H1 (cell line): Measurements from ENCODE around the gene HOXB3. TPM values are rescaled to one million over a fixed set of nuclear protein-coding genes. Genes with fewer than 3 reads are reported as not detected.
A peak's percentile ranks its signal among the peaks of the same experiment; 100 is the strongest.

Source experiments
- ATF3 ChIP-seq: IDR thresholded peaks from 2 replicates; pipeline ENCODE4 v1.6.1; 2011; ENCODE audit warnings: low read depth, mild to moderate bottlenecking, low read length; ENCODE audit not compliant: insufficient read depth
- BCL11A ChIP-seq, 2 experiments: IDR thresholded peaks; one replicate each; pipeline ENCODE4 v1.6.1; 2011; ENCODE audit warnings: low read depth in 2 of 2, low read length in 2 of 2, mild to moderate bottlenecking in 2 of 2
- CEBPB ChIP-seq: IDR thresholded peaks from 2 replicates; pipeline ENCODE4 v1.6.1; 2012; ENCODE audit warnings: low read depth, low read length
- CREB1 ChIP-seq: IDR thresholded peaks from 2 replicates; pipeline ENCODE4 v1.6.1; 2012; ENCODE audit warnings: inconsistent platforms
- EGR1 ChIP-seq: IDR thresholded peaks from 2 replicates; pipeline ENCODE4 v1.6.1; 2011; ENCODE audit warnings: low read depth, low read length, borderline replicate concordance
- GTF2F1 ChIP-seq: IDR thresholded peaks from 2 replicates; pipeline ENCODE4 v1.6.1; 2012; ENCODE audit warnings: low read depth, low read length, improper control_type of control experiment, borderline replicate concordance
- HDAC2 ChIP-seq, 2 experiments: fragments of 300-600 bp in 1 of 2; sonication (generic) in 1 of 2; IDR thresholded peaks; 2 replicates each; pipeline ENCODE4 v1.6.1; 2011 to 2012; ENCODE audit warnings: low read depth in 2 of 2, low read length in 2 of 2, mild to moderate bottlenecking in 2 of 2, moderate library complexity in 2 of 2, borderline replicate concordance in 1 of 2, inconsistent platforms in 1 of 2
- HDAC6 ChIP-seq: IDR thresholded peaks from one replicate; pipeline ENCODE4 v1.7.1; 2012; ENCODE audit warnings: low read depth, mild to moderate bottlenecking, inconsistent platforms, low read length, moderate library complexity
- JUND ChIP-seq: IDR thresholded peaks from 2 replicates; pipeline ENCODE4 v1.6.1; 2011; ENCODE audit warnings: mild to moderate bottlenecking, improper control_type of control experiment, low read length
- KDM4A ChIP-seq: IDR thresholded peaks from one replicate; pipeline ENCODE4 v1.7.1; 2012; ENCODE audit warnings: low read depth, mild to moderate bottlenecking, moderate library complexity, low read length, inconsistent platforms; ENCODE audit not compliant: severe bottlenecking
- MAFK ChIP-seq: IDR thresholded peaks from 2 replicates; pipeline ENCODE4 v1.6.1; 2012; ENCODE audit warnings: low read depth, mild to moderate bottlenecking, improper control_type of control experiment, low read length
- MAX ChIP-seq: IDR thresholded peaks from 2 replicates; pipeline ENCODE4 v1.6.1; 2012; ENCODE audit warnings: inconsistent platforms
- NRF1 ChIP-seq: IDR thresholded peaks from 2 replicates; pipeline ENCODE4 v1.6.1; 2011; ENCODE audit warnings: mild to moderate bottlenecking, low read depth, low read length, improper control_type of control experiment
- POLR2A ChIP-seq, 2 experiments: IDR thresholded peaks; 1 replicate in 1 of 2; 2 replicates in 1 of 2; pipeline ENCODE4 v1.6.1; 2011; ENCODE audit warnings: low read depth in 2 of 2, low read length in 2 of 2, mild to moderate bottlenecking in 2 of 2; ENCODE audit errors: control extremely low read depth in 1 of 2
- POLR2AphosphoS5 ChIP-seq: IDR thresholded peaks from 2 replicates; pipeline ENCODE4 v1.6.1; 2011; ENCODE audit warnings: low read depth, low read length
- POU5F1 ChIP-seq: IDR thresholded peaks from 2 replicates; pipeline ENCODE4 v1.6.1; 2011; ENCODE audit warnings: low read depth, mild to moderate bottlenecking, low read length, moderate library complexity
- RBBP5 ChIP-seq: IDR thresholded peaks from 2 replicates; pipeline ENCODE4 v1.7.1; 2012; ENCODE audit warnings: low read depth, mild to moderate bottlenecking, inconsistent platforms, low read length, moderate library complexity, borderline replicate concordance
- RFX5 ChIP-seq: IDR thresholded peaks from 2 replicates; pipeline ENCODE4 v1.6.1; 2011; ENCODE audit warnings: low read depth, low read length, improper control_type of control experiment, borderline replicate concordance
- RXRA ChIP-seq: IDR thresholded peaks from 2 replicates; pipeline ENCODE4 v1.6.1; 2011; ENCODE audit warnings: low read depth, mild to moderate bottlenecking, low read length, moderate library complexity; ENCODE audit not compliant: insufficient read depth
- SAP30 ChIP-seq: fragments of 300-600 bp; sonication (generic); IDR thresholded peaks from 2 replicates; pipeline ENCODE4 v1.7.1; 2012; ENCODE audit warnings: low read length, moderate library complexity, mild to moderate bottlenecking, inconsistent platforms; ENCODE audit not compliant: insufficient read depth, insufficient replicate concordance
- SIN3A ChIP-seq, 2 experiments: IDR thresholded peaks in 1 of 2; conservative IDR thresholded peaks in 1 of 2; 2 replicates each; pipeline ENCODE4 v1.6.1; 2011 to 2012; ENCODE audit warnings: low read length in 2 of 2, improper control_type of control experiment in 1 of 2, low read depth in 1 of 2, mild to moderate bottlenecking in 1 of 2
- SIRT6 ChIP-seq: IDR thresholded peaks from one replicate; pipeline ENCODE4 v1.7.1; 2012; ENCODE audit warnings: low read length, inconsistent platforms
- SUZ12 ChIP-seq: fragments of 200-600 bp; sonication (generic); IDR thresholded peaks from 2 replicates; pipeline ENCODE4 v1.6.1; 2012; ENCODE audit warnings: mild to moderate bottlenecking, inconsistent platforms, low read length, moderate library complexity, mixed read lengths
- TBP ChIP-seq: IDR thresholded peaks from 2 replicates; pipeline ENCODE4 v1.6.1; 2011; ENCODE audit warnings: low read depth, low read length, improper control_type of control experiment
- polyA plus RNA-seq, 7 experiments: library from polyadenylated mRNA; depleted of rRNA in 3 of 7; stranded (reverse) in 5 of 7; unstranded in 2 of 7; fragments of >200 nt in 5 of 7; fragments of 200-250 nt in 2 of 7; gene quantifications; 1 replicate in 5 of 7; 2 replicates in 1 of 7; 4 replicates in 1 of 7; pipeline versions ENCODE4 v1.2.1 to v1.2.3, GENCODE V29; 2011 to 2013; ENCODE audit warnings: missing spikeins in 2 of 7, mixed read lengths in 2 of 7
- total RNA-seq: library from RNA; stranded (reverse); fragmentation: NEBNext Ultra II Directional; extraction: Animal tissue kit (Norgen Biotek cat#: 25700); gene quantifications from 2 replicates; pipeline ENCODE4 v1.2.1, GENCODE V29; 2021

The HOXB3 gene
- total and polyA plus RNA-seq, 2 of the 8 experiments (the other 6 are each of a cell fraction or from before 2014, with no cell fraction given), result not detected

GRCh38 chr17:48624544-48625494 lies 34.8 kb upstream of the HOXB3 start (continued):
- no peak for TF ChIP-seq HDAC2 (IDR thresholded peaks at IDR 0.05; ENCODE audit: borderline replicate concordance in 1 of 2, low read depth in 2 of 2, low read length in 2 of 2)
- no peak; the same call in 1 of the 2 replicates for TF ChIP-seq MAX
- TF ChIP-seq GTF2F1, result no peak
- no peak for TF ChIP-seq SIN3A (conservative IDR thresholded peaks at IDR 0.05 in 1 of 2, IDR thresholded peaks at IDR 0.05 in 1 of 2; ENCODE audit: low read depth in 1 of 2, low read length in 2 of 2)
- TF ChIP-seq CREB1, result no peak
- no peak for TF ChIP-seq SAP30
- TF ChIP-seq RFX5, result no peak
- TF ChIP-seq POLR2A (IDR thresholded peaks at IDR 0.05; ENCODE audit: control extremely low read depth in 1 of 2, low read depth in 2 of 2, low read length in 2 of 2), result no peak
- TF ChIP-seq MAFK, result no peak
- TF ChIP-seq TBP, result no peak
- TF ChIP-seq JUND, result no peak
- peak; percentile 97 for TF ChIP-seq SUZ12
- TF ChIP-seq ATF3, result no peak
- TF ChIP-seq HDAC6, result no peak
- no peak for TF ChIP-seq CEBPB
- no peak for TF ChIP-seq NRF1
- no peak for TF ChIP-seq RBBP5
- no peak for TF ChIP-seq SIRT6
- no peak for TF ChIP-seq RXRA
- no peak for TF ChIP-seq BCL11A (IDR thresholded peaks at IDR 0.05; ENCODE audit: low read depth in 2 of 2, low read length in 2 of 2)
- no peak for TF ChIP-seq POLR2AphosphoS5
- no peak for TF ChIP-seq KDM4A
- TF ChIP-seq POU5F1, result no peak
- peak; percentile 82; the same call in 1 of the 2 replicates for TF ChIP-seq EGR1
